ENCODE measurements around the gene CELF1. TPM values are rescaled to one million over a fixed set of nuclear protein-coding genes. Genes with fewer than 3 reads are reported as not detected.

The CELF1 gene
- total and polyA plus RNA-seq, 2 of the 13 experiments (the other 11 are each of a cell fraction or from before 2014, with no cell fraction given), result 69.0 to 80.1 TPM

- TF ChIP-seq ZC3H4 (CRISPR knock-in tag; IDR thresholded peaks at IDR 0.05; ENCODE audit: borderline replicate concordance), result no peak
- TF ChIP-seq SRF (IDR thresholded peaks at IDR 0.05; ENCODE audit: low read depth, low read length), result no peak
- peak; percentile 29; the same call in 1 of the 2 replicates for TF ChIP-seq ZSCAN21 (CRISPR knock-in tag; IDR thresholded peaks at IDR 0.05; ENCODE audit: borderline replicate concordance)
- TF ChIP-seq ZNF10 (CRISPR knock-in tag; IDR thresholded peaks at IDR 0.05; ENCODE audit: borderline replicate concordance, low read depth), result no peak
- no peak for TF ChIP-seq TAF15 (IDR thresholded peaks at IDR 0.05; ENCODE audit: low read depth, low read length, poor library complexity, severe bottlenecking)
- peak; percentile 44; the same call in 1 of the 2 replicates for TF ChIP-seq HBP1 (CRISPR knock-in tag; IDR thresholded peaks at IDR 0.05; ENCODE audit: low read depth)
- no peak for TF ChIP-seq ZNF883 (CRISPR knock-in tag; IDR thresholded peaks at IDR 0.05; ENCODE audit: not compliant biosample characterization)
- no peak for TF ChIP-seq FOXK1 (CRISPR knock-in tag; IDR thresholded peaks at IDR 0.05; ENCODE audit: borderline replicate concordance, low read depth)
- TF ChIP-seq TOPORS (CRISPR knock-in tag; IDR thresholded peaks at IDR 0.05), result peak; percentile 70; the same call in 1 of the 2 replicates
- TF ChIP-seq MXD3 (CRISPR knock-in tag; IDR thresholded peaks at IDR 0.05), result peak; percentile 82; the same call in 1 of the 2 replicates
- peak; percentile 9; the same call in 1 of the 2 replicates for TF ChIP-seq NR2F2 (IDR thresholded peaks at IDR 0.05; ENCODE audit: borderline replicate concordance, low read depth)
- no peak for TF ChIP-seq NBN (conservative IDR thresholded peaks at IDR 0.05)
- no peak for TF ChIP-seq NFYC (CRISPR knock-in tag; IDR thresholded peaks at IDR 0.05)
- peak; percentile 64; the same call in 1 of the 2 replicates for TF ChIP-seq ZNF367 (CRISPR knock-in tag; IDR thresholded peaks at IDR 0.05; ENCODE audit: borderline replicate concordance)
- no peak for TF ChIP-seq RAD51 (IDR thresholded peaks at IDR 0.05; ENCODE audit: borderline replicate concordance)
- TF ChIP-seq ZNF101 (CRISPR knock-in tag; IDR thresholded peaks at IDR 0.05; ENCODE audit: borderline replicate concordance, low read depth), result no peak
- no peak for TF ChIP-seq PHF21A (CRISPR knock-in tag; IDR thresholded peaks at IDR 0.05)
- TF ChIP-seq ZC3H13 (CRISPR knock-in tag; IDR thresholded peaks at IDR 0.05), result peak; percentile 24; the same call in 1 of the 2 replicates
- no peak for TF ChIP-seq ARID3A (IDR thresholded peaks at IDR 0.05; ENCODE audit: low read depth, low read length)
- peak; percentile 47 for TF ChIP-seq RARA (CRISPR knock-in tag; IDR thresholded peaks at IDR 0.05)
- no peak for TF ChIP-seq ZNF83 (CRISPR knock-in tag; IDR thresholded peaks at IDR 0.05; ENCODE audit: borderline replicate concordance)
- TF ChIP-seq CBX1 (IDR thresholded peaks at IDR 0.05; ENCODE audit: low read depth), result no peak
- TF ChIP-seq ZNF18 (CRISPR knock-in tag; IDR thresholded peaks at IDR 0.05; ENCODE audit: insufficient replicate concordance), result no peak
- peak; percentile 23; the same call in 1 of the 2 replicates for TF ChIP-seq ZNF678 (CRISPR knock-in tag; IDR thresholded peaks at IDR 0.05)
- TF ChIP-seq NAIF1 (CRISPR knock-in tag; IDR thresholded peaks at IDR 0.05; ENCODE audit: borderline replicate concordance), result no peak
- TF ChIP-seq MYC (CRISPR knock-in tag; IDR thresholded peaks at IDR 0.05; ENCODE audit: borderline replicate concordance), result peak; percentile 73
These were observed 12.6 kb upstream of the CELF1 start, which contains the start of gene PTPMT1 (continued) for GRCh38 chr11:47565340-47566148.
